ENCODE data around the gene MGAT3.

The MGAT3 gene

DNA sequence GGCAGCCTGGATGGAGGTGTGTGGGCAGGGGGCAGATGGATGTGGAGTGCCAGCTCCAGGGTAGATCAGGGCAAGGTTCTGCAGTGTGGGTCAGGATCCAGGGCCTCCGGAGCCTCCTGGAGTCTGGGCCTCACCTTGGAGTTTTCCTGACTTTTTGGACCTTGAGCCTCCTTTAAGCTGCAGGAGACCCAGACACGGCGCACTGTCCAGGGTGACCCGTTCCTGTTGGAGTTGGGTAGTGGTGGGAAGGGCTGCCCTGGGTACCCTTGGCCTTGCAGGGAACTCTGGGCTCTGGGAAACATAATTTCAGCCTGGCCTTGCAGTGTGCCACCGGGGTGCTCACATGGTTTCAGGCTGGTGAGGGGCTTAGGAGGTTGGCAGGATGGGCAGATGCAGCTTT, 17.0 kb downstream of the MGAT3 start:
- DNase-seq = no peak

DNA sequence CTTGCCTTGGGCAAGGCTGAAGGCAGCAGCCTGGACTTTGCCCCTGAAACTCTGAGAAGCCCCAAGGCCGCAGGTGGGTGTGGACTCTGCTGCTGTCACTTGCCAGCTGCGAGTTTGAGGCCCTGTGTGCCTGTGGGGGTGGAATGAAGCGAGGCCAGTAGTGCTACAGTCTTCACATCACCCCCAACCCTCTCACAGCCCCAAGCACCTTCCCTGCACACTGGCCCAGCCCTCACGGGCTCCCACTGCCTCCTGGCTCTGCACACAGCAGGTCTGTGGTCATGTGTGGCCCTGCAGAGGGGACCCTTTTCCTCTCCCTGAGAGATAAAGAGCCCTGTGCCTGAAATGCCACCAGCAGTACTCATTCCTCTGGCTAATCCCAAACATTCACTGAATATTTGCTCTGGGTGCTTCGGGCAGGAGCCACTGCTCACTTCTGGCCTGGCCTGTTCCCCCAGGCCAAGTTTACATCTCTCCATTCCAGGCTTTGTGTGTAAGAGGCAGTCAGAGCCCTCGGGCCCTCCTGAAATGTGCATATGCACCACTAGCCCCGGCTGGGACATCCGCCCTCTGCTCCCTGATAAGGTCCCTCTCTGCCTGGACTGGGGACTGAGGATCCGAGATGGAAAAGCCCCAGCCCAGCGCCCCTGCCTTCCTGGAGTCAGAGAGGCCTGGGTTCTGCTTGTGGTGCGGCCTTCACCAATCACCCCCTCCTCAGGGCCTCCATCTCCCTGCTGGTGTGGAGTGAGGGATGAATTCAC, 17.7 kb downstream of the MGAT3 start:
- DNase-seq = no peak

DNA sequence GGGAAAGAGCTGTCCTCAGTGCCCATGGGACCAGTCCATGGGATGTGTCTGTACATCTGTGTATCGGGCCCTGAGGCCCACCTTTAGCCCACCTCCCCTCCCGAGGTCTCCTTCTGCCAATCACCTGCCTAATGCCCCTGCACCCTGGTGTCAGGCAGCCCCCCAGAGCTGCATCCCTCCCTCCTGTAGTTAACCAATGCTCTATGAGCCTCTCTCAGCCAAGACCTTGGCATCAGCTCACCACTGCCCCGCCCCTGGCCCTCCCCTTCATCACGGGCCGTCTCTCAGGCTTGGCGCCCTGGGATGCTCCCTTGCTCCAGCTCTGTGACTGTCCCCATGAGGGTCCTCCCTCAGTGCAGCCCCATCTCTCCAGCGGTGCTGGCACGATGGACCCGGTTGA, 18.5 kb downstream of the MGAT3 start:
- DNase-seq = no peak

DNA sequence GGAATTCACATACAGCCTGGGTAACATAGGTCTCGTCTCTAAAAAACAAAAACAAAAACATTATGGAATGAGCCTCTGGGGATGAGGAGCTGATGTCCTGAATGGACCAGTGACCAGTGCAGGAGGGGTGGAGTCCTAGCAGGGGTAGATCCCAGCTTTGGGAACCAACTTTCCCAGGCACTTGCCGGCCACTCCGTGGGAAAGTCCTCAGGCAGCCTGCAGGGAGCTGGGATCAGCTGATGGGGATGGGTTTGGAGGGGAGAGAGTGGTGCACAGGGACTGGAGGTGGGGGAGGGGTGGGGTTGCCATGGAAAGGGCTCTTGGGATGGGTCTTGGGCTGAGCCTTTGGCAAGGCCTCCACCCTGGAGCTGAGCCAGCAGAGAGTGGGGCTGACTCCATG, 19.1 kb downstream of the MGAT3 start:
- DNase-seq = no peak

DNA sequence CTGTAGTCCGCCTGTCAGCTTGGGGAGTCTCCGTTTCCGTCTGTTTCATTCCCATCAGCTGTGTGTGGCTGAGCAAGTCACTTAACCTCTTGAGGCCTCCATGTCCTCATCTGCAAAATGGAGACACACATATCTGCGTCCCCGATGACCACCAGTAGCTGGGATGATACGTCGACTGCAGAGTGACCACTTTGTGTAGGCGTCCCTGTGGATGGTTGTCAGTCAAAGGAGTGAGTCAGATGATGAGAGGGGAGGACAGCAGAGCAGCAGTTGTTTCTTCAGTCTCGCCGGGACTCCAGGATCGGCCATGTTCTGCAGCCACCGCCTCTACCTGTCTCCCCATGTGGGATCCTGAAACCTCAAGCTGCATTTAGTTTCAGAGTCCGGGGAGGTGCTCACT, 19.9 kb downstream of the MGAT3 start:
- DNase-seq = no peak

DNA sequence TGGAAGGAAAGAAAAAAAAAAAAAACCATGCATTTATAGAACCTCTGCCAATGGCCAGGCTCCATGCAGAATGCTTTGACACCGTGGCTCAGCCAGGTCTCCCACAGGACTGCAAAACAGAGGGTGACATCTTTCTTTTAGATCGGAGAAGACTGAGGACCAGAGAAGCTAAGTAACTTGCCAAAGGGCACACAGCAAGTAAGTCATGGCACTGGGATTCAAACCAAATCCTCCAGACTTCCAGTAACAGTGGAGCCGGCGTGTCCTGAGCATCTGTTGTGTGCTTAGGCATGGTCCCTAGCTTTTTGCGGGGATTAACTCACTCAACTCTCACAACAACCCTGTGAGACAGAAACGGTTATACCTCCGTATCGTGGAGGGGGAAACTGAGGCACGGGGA, 20.7 kb downstream of the MGAT3 start:
- no peak for DNase-seq

DNA sequence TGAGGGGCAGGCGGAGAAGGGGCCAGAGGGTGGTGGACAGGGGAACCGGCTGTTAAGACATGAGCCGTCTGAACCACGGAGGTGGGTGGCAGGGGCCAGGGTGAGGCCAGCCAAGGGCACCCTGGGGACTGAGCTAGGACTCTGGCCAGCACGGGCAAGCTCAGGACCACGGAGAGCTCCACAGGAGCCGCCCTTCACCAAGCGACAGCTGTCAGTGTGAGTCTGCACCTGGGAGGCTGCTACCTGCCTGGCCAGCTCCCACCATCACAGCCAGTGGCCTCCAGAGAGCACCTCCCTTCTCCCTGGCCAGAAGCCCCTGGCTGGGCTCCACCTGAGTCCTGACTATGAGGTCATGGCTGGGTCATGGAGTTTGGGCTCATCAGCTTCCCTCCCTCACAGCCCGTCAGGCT, 21.6 kb downstream of the MGAT3 start:
- no peak for DNase-seq

DNA sequence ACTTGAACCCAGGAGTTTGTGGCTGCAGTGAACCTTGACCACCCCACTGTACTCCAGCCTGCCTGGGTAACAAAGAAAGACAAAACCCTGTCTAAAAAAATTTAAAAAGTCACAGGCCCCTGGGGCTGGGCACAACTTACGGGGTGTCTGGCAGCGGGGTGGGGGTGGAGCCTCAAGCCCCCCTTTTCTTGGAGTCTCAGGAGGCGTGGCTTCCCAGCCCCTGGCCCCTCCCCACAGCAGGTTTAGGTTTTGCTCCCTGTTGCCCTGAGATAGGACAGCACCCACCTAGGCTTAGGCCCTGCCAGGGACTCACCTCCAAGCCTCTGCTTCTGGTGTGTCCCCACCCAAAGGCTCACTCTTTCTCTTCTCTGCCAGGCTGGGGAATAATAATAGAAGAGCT, 22.4 kb downstream of the MGAT3 start:
- no peak for DNase-seq

DNA sequence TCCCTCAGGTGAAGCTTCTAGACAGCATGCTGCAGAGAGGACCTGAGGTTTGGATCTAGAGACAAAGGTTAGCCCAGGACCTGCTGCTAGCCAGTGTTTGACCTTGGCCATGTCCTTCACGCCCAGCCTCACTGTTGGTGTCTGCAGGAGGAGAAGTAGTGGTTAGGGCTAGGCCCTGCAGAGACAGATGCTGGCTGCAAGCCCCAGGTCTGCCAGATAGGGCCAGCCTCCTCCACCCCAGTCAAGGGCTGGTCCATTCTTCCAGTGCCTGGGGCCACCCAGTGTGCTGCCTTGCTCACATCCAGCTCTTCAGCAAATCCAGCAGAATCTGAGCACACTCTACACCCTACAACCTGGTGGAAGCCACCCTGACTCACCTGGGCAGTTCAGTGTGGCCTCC, 23.7 kb downstream of the MGAT3 start:
- no peak for DNase-seq

DNA sequence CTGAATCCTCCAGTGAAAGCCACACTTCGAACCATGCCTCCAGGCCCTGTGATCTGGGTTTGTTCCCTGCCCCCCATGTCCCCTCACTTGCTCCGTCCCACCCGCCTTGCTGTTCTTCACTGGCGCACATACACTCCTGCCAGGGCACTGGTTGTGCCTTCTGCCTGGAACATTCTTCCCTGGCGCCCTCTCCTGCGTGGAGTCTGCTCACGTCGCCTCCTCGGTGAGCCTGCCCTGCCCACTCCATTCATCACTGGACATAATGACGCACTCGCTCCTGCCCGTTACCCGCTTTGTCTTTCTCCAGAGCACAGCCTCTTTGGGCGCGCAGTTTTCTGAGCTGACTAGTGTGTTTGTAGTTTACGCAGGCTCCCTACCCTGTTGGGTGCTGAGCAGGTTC, 24.2 kb downstream of the MGAT3 start:
- no peak for DNase-seq

DNA sequence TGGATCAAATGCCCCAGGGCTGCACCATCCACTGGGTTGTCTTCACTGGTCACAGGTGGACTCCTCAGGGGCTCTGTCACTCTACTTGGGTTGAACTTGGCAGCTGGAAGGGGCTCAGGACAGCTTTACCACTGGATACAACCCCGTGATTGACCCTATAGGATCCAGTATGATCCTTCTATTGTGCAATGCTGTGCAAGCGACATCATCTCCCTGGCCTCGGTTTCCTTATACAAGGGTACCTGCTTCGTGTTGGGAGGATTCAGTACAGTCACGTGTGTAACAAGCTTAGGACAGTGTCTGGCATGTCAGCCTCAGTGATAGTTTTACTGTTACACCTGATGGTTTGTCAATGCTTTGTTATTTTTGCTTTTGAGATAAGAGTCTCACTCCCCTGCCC, 24.8 kb downstream of the MGAT3 start:
- no peak for DNase-seq

DNA sequence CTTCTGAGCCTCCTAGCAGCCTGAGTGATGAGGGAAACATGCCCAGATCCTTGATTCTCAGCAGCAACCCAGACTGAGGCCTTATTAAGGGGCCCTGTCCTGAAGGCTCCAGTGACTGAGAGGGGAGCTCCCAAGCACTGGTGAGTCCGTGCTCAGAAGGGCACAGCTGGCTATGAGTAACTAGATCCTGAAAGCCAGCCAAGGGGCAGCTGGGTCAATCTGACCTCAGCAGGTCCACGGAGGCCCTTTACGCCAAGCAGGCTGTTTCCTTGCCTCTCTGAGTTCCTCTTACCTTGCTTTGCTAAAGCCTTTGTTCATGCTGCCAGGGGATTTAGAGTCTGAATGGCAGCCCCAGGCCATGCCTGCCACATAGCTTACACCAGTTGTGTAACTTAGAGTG, 26.0 kb downstream of the MGAT3 start:
- no peak for DNase-seq

DNA sequence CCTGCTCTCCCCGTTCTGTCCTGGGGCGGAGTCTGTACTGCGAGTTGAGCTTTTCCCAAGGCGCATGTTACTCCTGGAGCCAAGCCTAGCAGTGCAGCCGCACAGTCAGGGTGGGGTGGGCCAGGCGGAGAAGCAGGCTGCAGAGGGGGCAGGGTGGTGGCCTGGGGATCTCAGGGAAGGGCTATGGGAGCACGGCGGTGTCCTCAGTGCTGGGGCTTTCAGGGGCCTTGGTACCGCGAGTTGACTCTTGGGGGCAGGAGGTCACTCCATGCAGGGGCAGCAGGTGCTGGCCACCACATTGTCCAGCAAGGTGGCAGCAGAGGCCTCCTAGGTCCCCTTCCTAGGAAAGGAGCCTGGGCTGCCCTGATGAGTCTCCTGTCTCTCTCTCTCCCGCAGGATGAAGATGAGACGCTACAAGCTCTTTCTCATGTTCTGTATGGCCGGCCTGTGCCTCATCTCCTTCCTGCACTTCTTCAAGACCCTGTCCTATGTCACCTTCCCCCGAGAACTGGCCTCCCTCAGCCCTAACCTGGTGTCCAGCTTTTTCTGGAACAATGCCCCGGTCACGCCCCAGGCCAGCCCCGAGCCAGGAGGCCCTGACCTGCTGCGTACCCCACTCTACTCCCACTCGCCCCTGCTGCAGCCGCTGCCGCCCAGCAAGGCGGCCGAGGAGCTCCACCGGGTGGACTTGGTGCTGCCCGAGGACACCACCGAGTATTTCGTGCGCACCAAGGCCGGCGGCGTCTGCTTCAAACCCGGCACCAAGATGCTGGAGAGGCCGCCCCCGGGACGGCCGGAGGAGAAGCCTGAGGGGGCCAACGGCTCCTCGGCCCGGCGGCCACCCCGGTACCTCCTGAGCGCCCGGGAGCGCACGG, 30.4 kb downstream of the MGAT3 start:
- no peak for DNase-seq

DNA sequence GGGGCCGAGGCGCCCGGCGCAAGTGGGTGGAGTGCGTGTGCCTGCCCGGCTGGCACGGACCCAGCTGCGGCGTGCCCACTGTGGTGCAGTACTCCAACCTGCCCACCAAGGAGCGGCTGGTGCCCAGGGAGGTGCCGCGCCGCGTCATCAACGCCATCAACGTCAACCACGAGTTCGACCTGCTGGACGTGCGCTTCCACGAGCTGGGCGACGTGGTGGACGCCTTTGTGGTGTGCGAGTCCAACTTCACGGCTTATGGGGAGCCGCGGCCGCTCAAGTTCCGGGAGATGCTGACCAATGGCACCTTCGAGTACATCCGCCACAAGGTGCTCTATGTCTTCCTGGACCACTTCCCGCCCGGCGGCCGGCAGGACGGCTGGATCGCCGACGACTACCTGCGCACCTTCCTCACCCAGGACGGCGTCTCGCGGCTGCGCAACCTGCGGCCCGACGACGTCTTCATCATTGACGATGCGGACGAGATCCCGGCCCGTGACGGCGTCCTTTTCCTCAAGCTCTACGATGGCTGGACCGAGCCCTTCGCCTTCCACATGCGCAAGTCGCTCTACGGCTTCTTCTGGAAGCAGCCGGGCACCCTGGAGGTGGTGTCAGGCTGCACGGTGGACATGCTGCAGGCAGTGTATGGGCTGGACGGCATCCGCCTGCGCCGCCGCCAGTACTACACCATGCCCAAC, 31.2 kb downstream of the MGAT3 start:
- no peak for DNase-seq

DNA sequence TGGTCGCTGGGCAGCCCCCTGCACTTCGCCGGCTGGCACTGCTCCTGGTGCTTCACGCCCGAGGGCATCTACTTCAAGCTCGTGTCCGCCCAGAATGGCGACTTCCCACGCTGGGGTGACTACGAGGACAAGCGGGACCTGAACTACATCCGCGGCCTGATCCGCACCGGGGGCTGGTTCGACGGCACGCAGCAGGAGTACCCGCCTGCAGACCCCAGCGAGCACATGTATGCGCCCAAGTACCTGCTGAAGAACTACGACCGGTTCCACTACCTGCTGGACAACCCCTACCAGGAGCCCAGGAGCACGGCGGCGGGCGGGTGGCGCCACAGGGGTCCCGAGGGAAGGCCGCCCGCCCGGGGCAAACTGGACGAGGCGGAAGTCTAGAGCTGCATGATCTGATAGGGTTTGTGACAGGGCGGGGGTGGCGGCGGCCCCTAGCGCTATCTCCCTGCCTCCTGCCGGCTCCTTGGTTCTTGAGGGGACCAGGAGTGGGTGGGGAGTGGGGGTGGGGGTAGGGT, 31.8 kb downstream of the MGAT3 start:
- DNase-seq = no peak

DNA sequence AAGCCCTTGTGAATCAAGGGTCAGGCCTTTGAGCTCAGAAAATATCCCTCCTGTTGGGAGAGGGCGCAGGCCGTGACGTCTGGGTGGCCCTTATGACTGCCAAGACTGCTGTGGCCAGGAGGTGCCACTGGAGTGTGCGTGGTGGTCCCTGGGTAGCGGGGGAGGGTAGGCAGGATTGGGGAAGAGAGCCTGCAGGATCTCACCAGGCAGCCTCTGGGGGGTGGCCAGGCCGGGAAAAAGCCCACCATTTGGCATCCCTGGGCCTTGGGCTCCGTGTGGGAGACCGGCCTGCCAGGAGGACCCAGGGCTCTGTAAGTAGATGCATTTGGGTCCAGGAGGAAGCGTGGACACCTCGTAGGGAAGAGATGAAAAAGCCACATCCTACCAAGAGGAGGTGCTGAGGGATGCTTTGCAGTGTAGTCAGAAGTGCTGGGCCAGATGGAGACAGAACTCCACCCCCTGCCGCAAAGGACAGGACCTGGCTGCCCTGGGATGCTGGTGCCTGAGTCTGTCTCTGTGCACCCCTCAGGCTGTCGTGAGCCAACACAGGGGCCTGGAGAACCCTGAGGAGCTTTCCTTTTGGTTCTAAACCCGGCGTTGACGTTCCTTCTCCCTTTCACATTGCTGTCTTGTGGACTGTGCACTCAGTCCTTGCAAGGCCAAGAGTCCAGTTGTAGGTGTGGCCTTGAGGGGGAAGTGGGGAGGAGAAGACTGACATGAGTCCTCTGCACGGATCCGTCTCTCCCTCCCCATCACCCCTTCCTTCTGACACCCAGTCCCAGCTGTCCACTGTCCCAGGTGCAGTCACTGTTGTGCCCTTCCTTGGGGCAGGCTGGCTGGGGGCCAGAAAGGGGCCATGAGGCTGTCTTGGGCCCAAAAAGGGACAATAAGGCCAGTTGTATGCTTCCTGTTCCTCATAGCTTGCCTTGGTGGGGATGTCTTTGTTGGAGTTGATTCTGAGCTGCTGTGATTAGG, 32.6 kb downstream of the MGAT3 start:
- no peak for DNase-seq

DNA sequence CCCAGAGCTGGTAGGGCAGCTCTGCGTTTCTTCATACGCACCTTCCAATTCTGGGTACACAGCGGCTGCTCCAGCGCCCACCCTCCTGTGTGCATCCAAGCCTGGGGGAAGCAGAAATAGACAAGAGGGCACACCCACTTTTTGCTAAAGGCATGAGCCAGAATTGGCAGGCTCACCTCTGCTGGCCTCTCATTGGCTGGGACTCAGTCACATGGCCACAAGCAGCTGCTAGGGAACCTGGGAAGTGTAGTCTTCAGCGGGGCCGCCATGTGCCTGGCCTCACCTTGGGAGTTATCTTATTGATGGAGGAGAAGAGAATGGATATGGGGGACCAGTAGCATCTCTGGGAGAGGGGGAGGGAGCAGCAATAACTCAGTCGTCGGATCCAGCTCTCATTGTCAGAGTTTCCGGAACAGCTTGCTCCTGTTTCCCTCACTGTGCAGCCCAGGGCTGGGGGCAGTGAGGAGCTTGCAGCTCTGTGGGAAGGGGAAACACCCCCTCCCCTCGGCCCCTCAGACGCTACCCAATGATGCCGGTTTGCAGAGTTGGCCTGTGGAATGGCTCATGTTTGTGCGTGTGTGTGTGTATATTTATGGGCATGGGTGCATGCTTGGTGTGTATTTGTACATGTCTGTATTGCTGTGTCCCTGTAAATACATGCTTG, 33.5 kb downstream of the MGAT3 start:
- DNase-seq = peak; percentile 86

DNA sequence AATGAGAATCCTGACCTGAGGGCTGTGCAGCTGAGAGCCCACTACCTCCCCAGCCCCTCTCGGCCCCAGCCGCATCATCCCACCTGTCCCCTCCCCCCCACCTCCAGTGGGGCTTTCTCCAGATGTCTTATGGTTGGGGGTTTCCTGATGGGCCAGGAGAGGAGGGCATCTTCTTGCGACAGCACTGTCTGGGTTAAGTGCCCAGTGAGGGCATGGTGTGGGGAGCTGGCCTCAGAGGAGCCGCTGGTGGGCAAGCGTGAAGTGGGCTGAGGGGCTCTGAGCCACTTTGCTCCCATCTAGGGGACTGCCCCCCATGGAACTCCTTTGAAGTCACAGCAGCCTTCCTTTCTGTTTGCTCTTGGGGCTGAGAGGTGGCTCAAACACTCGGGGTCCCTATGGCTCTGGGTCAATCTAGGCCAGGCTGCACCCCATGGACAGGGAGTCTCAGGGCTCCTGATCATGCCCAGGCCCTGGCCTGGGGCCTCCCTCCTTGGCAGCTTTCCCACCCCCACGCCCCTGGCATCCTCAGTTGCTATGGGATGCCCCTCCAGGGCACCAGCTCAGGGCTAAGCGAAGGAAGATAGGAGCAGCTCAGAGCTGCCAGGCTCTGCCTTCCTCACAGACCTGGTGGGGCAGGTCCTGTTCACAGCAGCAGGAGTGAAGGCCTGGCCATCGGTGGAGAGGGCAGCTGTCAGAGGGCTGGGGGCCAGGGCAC, 34.3 kb downstream of the MGAT3 start:
- DNase-seq = no peak

DNA sequence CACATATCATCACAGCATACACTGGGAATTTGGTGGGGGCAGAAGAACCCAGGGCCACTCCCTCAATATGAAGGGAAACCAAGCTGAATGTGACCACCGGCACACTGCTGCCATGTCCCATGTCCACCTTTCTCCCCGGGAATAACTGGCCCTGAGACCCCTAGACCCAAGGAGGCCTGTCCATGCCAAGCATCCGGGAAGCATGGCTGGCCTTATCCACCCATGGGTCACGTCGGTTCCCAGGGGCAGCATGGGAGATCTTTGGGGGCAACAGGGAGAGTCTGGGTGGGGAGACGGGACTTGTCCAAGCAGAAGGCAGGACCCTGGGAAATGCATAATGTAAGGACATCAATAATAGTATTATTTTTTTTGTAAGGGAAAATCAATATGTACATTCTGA, 34.9 kb downstream of the MGAT3 start:
- no peak for DNase-seq

DNA sequence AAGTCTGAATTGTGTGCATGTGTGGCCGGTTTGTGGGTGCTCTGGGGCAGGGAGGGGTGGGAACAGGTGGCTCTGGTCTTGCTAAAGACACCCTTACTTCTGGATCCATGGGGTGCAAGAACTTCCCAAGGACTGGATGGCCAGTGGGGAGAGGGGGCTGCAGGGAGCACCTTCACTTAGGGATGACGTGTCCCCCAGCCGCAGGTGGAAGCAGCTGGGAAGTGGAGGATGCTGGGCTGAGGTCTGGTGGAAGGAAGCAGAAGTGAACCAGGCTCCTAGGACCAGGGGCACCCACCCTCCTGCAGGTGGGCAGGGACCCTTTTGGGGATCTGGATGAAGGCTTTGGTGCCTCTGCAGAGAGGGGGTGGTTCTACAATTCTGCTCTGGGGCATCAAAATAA, 35.4 kb downstream of the MGAT3 start:
- no peak for DNase-seq

DNA sequence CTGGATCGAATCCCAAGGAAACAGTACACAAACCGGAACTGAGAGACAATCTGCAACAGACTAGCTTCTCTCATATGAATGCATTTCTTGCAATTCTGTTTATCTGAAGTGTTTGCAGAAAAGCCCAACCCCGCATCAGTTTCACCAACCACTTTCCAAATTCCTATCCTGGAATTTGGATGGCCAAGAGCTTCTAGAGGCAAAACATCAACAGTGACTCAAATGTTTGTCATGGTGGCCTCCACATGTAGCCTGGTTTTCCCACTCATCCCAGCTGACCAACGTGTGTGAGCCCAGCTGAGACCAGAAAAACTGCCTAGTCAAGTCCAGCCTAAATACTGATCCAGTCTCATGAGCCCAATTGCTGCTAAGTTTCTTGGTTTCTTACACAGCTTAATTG, 36.9 kb downstream of the MGAT3 start:
- no peak for DNase-seq

All from CD4-positive, alpha-beta T cell treated with Interleukin-4 for 4 hours (primary cell).